ENCODE data around the gene TMEM238.
"Not testable (repeated sequence)": the region's sequence is repeated elsewhere in the genome, so short reads cannot be mapped to it uniquely, and the experiment has no call there.

The TMEM238 gene

DNA sequence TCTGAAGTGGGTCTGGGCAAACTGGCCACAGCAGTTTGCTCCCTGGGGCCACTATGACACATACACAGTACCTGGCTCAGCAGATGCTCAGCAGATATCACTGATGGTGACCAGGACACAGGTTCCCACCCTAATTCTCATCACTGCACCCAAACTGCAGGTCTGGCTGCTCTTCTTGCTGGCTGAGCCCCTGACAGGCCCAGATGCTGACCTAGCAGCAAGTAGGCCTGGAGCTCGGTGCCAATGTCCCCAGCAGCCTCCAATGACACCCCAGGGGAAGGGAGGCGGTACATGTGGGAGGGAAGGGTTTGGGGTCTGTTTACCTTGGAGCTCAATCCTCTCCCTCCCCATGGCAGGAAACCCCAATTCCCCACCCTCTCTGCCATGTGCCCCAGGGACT, 18.4 kb upstream of the TMEM238 start:
- H3K4me3 ChIP-seq (ENCODE audit: low read depth in 1 of 2, low read length in 2 of 2) = no peak overlapping the region
- peaks cover 34 to 51% of the 10 kb centered on the region in 2 donors for H3K36me3 ChIP-seq (ENCODE audit: control insufficient read depth in 1 of 2, insufficient read depth in 2 of 2, low read length in 2 of 2)
- H3K27me3 ChIP-seq (ENCODE audit: control insufficient read depth in 1 of 2, insufficient read depth in 2 of 2, low read length in 2 of 2) = no peaks in the 10 kb centered on the region
- peaks cover 12 to 17% of the 10 kb centered on the region in 2 donors for H3K4me1 ChIP-seq (ENCODE audit: control insufficient read depth in 1 of 2, insufficient read depth in 2 of 2, low read length in 2 of 2)
- no peak overlapping the region for H3K27ac ChIP-seq (ENCODE audit: low read depth, low read length)
- H3K9ac ChIP-seq (ENCODE audit: low read depth in 1 of 2, low read length in 2 of 2) = no peak overlapping the region
- no peaks in the 10 kb centered on the region for H3K9me3 ChIP-seq (ENCODE audit: control insufficient read depth in 1 of 2, low read length in 2 of 2)

DNA sequence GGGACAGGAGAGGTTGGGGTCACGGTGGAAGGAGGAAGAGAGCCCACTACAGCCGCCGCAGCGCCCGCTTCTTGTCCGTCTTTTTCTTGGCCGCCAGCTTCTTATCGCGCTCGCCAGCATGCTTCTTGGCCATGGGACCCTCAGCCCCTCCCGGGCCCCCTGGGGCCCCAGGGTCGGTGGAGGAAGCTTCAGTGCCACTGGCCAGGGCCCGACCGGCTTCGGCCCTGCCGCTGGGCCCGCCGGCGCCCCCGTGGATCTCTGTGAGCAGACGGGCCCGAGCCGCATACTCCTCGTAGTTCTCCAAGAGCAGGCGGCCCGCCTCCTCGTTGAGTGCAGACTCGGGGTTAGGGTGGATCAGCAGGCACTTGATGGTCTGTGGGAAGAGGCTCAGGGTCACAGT, 17.3 kb upstream of the TMEM238 start:
- H3K4me1 ChIP-seq (ENCODE audit: control insufficient read depth in 1 of 2, insufficient read depth in 2 of 2, low read length in 2 of 2) = peaks cover 8 to 11% of the 10 kb centered on the region in 2 donors
- not testable (repeated sequence) for H3K4me3 ChIP-seq (ENCODE audit: low read depth in 1 of 2, low read length in 2 of 2); H3K27ac ChIP-seq (ENCODE audit: low read depth, low read length); H3K9me3 ChIP-seq (ENCODE audit: control insufficient read depth in 1 of 2, low read length in 2 of 2); H3K9ac ChIP-seq (ENCODE audit: low read depth in 1 of 2, low read length in 2 of 2); H3K27me3 ChIP-seq (ENCODE audit: control insufficient read depth in 1 of 2, insufficient read depth in 2 of 2, low read length in 2 of 2)
- peaks cover 34 to 51% of the 10 kb centered on the region in 2 donors for H3K36me3 ChIP-seq (ENCODE audit: control insufficient read depth in 1 of 2, insufficient read depth in 2 of 2, low read length in 2 of 2)

DNA sequence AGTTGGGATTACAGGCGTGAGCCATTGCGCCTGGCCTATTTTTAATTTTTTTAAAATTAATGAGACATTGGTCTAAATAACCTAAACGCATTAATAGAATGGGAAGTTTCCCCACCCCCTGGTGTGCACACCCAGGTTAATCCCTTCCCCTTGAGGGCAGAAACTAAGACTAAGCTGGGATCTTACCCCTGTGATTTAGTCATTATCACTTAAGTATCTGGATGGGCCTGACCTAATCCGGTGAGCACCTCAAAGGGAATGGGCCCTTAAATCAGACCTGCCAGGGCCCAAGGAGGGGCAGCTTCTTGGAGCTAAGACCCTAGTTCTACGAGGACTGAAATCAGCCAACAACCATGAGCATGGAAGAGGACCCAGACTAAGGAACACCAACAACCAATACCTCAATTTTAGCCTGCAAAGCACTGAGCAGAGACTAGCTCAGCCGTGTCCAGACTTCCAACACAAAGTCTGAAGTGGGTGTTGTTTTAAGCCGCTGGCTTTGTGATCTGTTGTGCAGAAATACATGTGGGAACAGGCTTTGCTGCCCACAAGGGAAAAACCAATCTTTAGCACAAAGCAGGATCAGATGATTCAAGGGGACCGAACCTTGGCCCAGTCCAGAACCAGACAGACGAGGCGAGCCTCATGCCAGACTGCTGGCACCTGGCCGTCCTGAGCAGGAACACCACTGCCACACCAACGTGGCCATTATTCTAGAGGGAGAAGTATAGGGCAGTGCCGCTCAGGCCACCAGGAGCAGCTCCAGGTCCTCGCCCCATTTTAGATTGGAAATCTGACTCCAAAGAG, 16.4 kb upstream of the TMEM238 start:
- Histone ChIP-seq H3K9me3 (ENCODE audit: control insufficient read depth in 1 of 2, low read length in 2 of 2) (no peaks in the 10 kb centered on the region), H3K4me3 (ENCODE audit: low read depth in 1 of 2, low read length in 2 of 2) (no peak overlapping the region), H3K4me1 (ENCODE audit: control insufficient read depth in 1 of 2, insufficient read depth in 2 of 2, low read length in 2 of 2) (peaks cover 0 to 2% of the 10 kb centered on the region in 2 donors), H3K27me3 (ENCODE audit: control insufficient read depth in 1 of 2, insufficient read depth in 2 of 2, low read length in 2 of 2) (no peaks in the 10 kb centered on the region), H3K36me3 (ENCODE audit: control insufficient read depth in 1 of 2, insufficient read depth in 2 of 2, low read length in 2 of 2) (peaks cover 30 to 42% of the 10 kb centered on the region in 2 donors), H3K27ac (ENCODE audit: low read depth, low read length) (no peak overlapping the region), H3K9ac (ENCODE audit: low read depth in 1 of 2, low read length in 2 of 2) (no peak overlapping the region)

DNA sequence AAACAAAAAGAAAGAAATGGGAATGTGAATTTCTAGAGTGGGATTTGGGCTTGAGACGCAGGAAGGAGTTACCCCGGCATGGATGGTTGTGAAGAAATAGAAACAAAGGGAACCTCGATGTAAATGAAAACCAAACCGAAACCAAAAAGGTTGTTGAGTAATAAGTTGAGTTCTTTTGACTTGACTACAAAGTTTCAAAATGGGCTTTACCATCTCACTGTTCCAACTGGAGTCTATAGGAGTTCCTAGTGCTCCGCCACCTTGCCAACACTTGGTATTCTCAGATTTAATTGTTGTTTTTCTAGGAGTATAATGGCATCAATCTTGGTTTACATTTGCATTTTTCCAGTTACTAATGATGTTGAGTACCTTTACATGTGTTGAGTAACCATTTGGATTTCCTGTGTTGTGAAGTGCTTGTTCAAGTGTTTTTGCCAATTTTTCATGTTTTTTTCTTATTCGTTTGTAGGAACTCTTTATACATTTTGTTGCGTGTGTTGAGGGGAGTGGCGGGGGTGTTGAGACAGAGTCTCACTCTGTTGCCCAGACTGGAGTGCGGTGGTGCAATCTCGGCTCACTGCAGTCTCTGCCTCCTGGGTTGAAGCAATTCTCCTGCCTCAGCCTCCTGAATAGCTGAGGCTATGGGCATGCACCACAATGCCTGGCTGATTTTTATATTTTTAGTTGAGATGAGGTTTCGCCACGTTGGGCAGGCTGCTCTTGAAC, 14.3 kb upstream of the TMEM238 start:
- H3K4me1 ChIP-seq (ENCODE audit: control insufficient read depth in 1 of 2, insufficient read depth in 2 of 2, low read length in 2 of 2) = no peaks in the 10 kb centered on the region
- H3K4me3 ChIP-seq (ENCODE audit: low read depth in 1 of 2, low read length in 2 of 2) = no peak overlapping the region

DNA sequence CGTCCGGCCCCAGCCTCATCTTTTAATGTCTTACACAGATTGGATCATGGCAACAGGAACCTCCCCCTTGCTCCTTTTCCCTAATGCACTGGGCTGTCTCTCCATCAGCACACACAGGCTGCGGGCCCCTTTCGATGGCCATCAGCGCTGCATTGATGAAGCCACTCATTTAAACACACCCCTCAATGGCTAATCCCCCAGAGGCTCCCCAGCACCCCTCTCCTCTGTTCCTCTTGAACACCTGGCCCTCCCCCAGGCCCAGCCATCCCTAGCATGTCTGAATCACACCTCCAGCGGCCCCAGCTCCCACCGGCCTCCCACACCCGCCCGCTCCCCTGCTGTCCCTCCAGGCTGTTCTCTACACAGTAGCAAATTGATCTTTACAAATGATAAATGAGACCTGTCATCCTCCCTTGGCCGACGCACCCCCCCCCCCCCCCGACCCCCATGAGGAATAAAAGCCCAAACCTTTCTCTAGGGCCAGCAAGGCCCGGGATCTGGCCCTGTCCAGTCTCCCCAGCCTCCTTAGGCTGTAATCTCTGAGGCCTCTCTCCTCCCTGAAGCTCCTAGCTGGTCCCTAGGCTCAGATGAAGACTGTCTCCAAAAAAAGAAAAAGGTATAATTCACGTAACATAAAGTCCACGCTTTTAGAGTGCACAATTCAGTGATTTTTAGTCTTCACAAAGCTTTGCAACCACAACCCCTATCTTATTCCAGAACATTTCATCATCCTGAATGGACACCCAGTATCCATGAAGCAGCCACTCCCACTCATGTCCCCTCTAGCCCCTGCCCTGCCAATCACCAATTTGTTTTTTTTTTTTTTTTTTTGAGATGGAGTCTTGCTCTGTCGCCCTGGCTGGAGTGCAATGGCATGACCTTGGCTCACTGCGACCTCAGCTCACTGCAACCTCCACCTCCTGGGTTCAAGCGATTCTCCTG, 9.0 kb upstream of the TMEM238 start:
- Histone ChIP-seq H3K27me3 (ENCODE audit: control insufficient read depth in 1 of 2, insufficient read depth in 2 of 2, low read length in 2 of 2) (no peaks in the 10 kb centered on the region), H3K4me3 (ENCODE audit: low read depth in 1 of 2, low read length in 2 of 2) (no peak overlapping the region), H3K9ac (ENCODE audit: low read depth in 1 of 2, low read length in 2 of 2) (no peak overlapping the region), H3K4me1 (ENCODE audit: control insufficient read depth in 1 of 2, insufficient read depth in 2 of 2, low read length in 2 of 2) (peaks cover 13 to 14% of the 10 kb centered on the region in 2 donors), H3K36me3 (ENCODE audit: control insufficient read depth in 1 of 2, insufficient read depth in 2 of 2, low read length in 2 of 2) (peaks cover 28 to 34% of the 10 kb centered on the region in 2 donors), H3K9me3 (ENCODE audit: control insufficient read depth in 1 of 2, low read length in 2 of 2) (no peaks in the 10 kb centered on the region), H3K27ac (ENCODE audit: low read depth, low read length) (no peak overlapping the region)

More for the DNA sequence above, 14.3 kb upstream of the TMEM238 start:
- Histone ChIP-seq H3K27ac (ENCODE audit: low read depth, low read length) (no peak overlapping the region), H3K27me3 (ENCODE audit: control insufficient read depth in 1 of 2, insufficient read depth in 2 of 2, low read length in 2 of 2) (no peaks in the 10 kb centered on the region), H3K9me3 (ENCODE audit: control insufficient read depth in 1 of 2, low read length in 2 of 2) (no peaks in the 10 kb centered on the region), H3K36me3 (ENCODE audit: control insufficient read depth in 1 of 2, insufficient read depth in 2 of 2, low read length in 2 of 2) (peaks cover 26 to 31% of the 10 kb centered on the region in 2 donors), H3K9ac (ENCODE audit: low read depth in 1 of 2, low read length in 2 of 2) (no peak overlapping the region)

DNA sequence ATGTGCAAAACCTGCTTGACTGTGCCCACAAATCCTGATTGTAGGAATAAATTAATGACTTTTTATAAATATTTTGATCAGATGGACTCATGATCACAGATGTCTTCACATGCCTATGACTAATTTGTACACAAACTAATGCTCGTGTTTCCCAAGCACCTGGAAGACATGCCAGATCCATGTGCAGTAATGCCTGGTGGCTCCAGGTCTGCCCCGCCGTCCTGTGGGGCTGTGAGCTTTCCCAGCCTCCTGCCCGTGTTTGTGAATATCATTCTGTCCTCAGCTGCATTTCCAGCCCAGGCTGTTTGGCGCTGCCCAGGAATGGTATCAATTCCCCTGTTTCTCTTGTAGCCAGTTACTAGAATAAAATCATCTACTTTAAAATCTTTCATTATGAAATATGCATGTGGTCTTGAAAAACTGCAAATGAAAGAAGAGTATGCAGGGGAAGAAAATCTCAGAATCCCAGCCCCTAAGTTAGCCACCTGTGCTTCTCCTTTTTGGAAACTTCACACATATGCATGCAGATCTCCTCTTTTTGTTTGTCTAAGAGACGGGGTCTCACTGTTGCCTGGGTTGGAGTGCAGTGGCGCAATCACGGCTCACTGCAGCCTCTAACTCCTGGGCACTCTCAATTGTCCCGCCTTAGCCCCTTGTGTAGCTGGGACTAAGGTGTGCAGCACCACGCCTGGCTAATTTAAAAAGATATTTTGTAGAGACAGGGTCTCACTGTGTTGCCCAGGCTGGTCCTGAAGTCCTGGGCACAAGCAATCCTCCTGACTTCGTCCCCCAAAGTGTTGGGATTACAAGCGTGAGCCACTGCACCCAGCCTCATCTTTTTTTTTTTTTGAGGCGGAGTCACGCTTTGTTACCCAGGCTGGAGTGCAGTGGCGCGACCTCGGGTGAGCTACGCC, 7.9 kb upstream of the TMEM238 start:
- Histone ChIP-seq H3K36me3 (ENCODE audit: control insufficient read depth in 1 of 2, insufficient read depth in 2 of 2, low read length in 2 of 2) (peaks cover 39 to 45% of the 10 kb centered on the region in 2 donors), H3K9ac (ENCODE audit: low read depth in 1 of 2, low read length in 2 of 2) (no peak overlapping the region), H3K4me1 (ENCODE audit: control insufficient read depth in 1 of 2, insufficient read depth in 2 of 2, low read length in 2 of 2) (peaks cover 25 to 26% of the 10 kb centered on the region in 2 donors), H3K4me3 (ENCODE audit: low read depth in 1 of 2, low read length in 2 of 2) (no peak overlapping the region), H3K27ac (ENCODE audit: low read depth, low read length) (no peak overlapping the region), H3K27me3 (ENCODE audit: control insufficient read depth in 1 of 2, insufficient read depth in 2 of 2, low read length in 2 of 2) (no peaks in the 10 kb centered on the region), H3K9me3 (ENCODE audit: control insufficient read depth in 1 of 2, low read length in 2 of 2) (no peaks in the 10 kb centered on the region)

DNA sequence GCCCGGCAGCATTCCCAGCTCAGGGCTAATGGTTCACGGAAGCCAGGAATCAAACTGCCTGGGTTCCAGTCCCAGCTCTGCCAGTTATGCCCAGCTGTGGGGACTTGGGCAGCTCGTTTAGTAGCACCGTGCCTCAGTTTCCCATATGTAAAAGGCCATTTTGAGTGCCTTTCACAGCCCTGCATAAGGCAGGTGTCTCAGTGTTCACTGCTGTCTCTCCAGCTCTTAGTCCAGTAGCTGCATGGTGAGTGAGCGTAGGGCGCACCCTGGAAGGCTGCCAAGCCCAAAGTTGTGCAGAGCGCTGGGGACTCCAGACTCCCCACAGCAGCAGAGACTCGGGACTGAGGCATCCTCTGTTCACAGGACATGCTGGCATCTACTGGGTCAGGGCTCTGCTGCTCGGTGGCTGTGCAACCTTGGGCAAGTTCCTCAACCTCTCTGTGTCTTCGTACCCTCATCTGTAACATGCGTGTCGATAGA, 7.1 kb upstream of the TMEM238 start:
- peaks cover 40 to 46% of the 10 kb centered on the region in 2 donors for H3K36me3 ChIP-seq (ENCODE audit: control insufficient read depth in 1 of 2, insufficient read depth in 2 of 2, low read length in 2 of 2)
- no peak overlapping the region for H3K27ac ChIP-seq (ENCODE audit: low read depth, low read length)
- H3K9ac ChIP-seq (ENCODE audit: low read depth in 1 of 2, low read length in 2 of 2) = no peak overlapping the region
- H3K27me3 ChIP-seq (ENCODE audit: control insufficient read depth in 1 of 2, insufficient read depth in 2 of 2, low read length in 2 of 2) = no peaks in the 10 kb centered on the region
- H3K9me3 ChIP-seq (ENCODE audit: control insufficient read depth in 1 of 2, low read length in 2 of 2) = no peaks in the 10 kb centered on the region
- H3K4me1 ChIP-seq (ENCODE audit: control insufficient read depth in 1 of 2, insufficient read depth in 2 of 2, low read length in 2 of 2) = peaks cover 29 to 30% of the 10 kb centered on the region in 2 donors
- no peak overlapping the region for H3K4me3 ChIP-seq (ENCODE audit: low read depth in 1 of 2, low read length in 2 of 2)

DNA sequence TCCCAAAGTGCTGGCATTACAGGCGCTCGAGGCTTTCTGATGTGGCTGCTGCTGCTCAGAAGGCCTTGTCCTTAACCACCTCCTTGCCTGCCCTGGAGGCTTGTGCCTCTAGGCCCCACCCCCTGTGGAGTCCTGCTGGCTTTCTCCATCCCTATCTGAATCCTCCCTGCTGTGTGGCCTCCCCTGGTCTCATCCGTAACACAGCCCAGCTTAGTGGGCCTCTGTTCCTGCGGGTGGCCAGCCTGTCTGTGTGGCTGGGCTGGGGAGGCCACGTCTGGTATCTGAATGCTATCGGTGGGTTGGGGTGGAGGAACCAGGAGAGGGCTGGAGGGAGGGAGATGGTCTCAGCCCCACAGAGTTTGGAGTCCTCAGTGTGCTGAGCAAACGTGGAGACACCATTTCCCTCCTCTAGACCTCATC, 6.4 kb upstream of the TMEM238 start:
- no peak overlapping the region for H3K27ac ChIP-seq (ENCODE audit: low read depth, low read length)
- H3K4me3 ChIP-seq (ENCODE audit: low read depth in 1 of 2, low read length in 2 of 2) = no peak overlapping the region
- no peak overlapping the region for H3K9ac ChIP-seq (ENCODE audit: low read depth in 1 of 2, low read length in 2 of 2)
- no peaks in the 10 kb centered on the region for H3K27me3 ChIP-seq (ENCODE audit: control insufficient read depth in 1 of 2, insufficient read depth in 2 of 2, low read length in 2 of 2)
- H3K4me1 ChIP-seq (ENCODE audit: control insufficient read depth in 1 of 2, insufficient read depth in 2 of 2, low read length in 2 of 2) = peaks cover 29 to 30% of the 10 kb centered on the region in 2 donors
- H3K36me3 ChIP-seq (ENCODE audit: control insufficient read depth in 1 of 2, insufficient read depth in 2 of 2, low read length in 2 of 2) = peaks cover 40 to 46% of the 10 kb centered on the region in 2 donors
- no peaks in the 10 kb centered on the region for H3K9me3 ChIP-seq (ENCODE audit: control insufficient read depth in 1 of 2, low read length in 2 of 2)

Measured in duodenal mucosa (tissue), 2 donors.